Ishikawa (cell line): ENCODE data around the gene RMP24.

Experiments
- CEBPB ChIP-seq: IDR thresholded peaks from 2 replicates; pipeline ENCODE4 v1.6.1; 2012
- CREB1 ChIP-seq: IDR thresholded peaks from 2 replicates; pipeline ENCODE4 v1.6.1; 2012; ENCODE audit warnings: low read depth
- EGR1 ChIP-seq: IDR thresholded peaks from 2 replicates; pipeline ENCODE4 v1.6.1; 2012
- EP300 ChIP-seq: IDR thresholded peaks from 2 replicates; pipeline ENCODE4 v1.6.1; 2012; ENCODE audit warnings: borderline replicate concordance
- FOXM1 ChIP-seq: IDR thresholded peaks from 2 replicates; pipeline ENCODE4 v1.6.1; 2012; ENCODE audit warnings: low read depth, borderline replicate concordance
- NFIC ChIP-seq: IDR thresholded peaks from 2 replicates; pipeline ENCODE4 v1.6.1; 2012
- RAD21 ChIP-seq: IDR thresholded peaks from 2 replicates; pipeline ENCODE4 v1.6.1; 2012; ENCODE audit warnings: low read depth
- TAF1 ChIP-seq: IDR thresholded peaks from 2 replicates; pipeline ENCODE4 v1.6.1; 2012; ENCODE audit warnings: low read depth, mild to moderate bottlenecking
- TCF12 ChIP-seq: IDR thresholded peaks from 2 replicates; pipeline ENCODE4 v1.6.1; 2012; ENCODE audit warnings: low read depth
- TEAD4 ChIP-seq: IDR thresholded peaks from 2 replicates; pipeline ENCODE4 v1.6.1; 2012
- YY1 ChIP-seq: IDR thresholded peaks from 2 replicates; pipeline ENCODE4 v1.6.1; 2012; ENCODE audit warnings: low read depth
- ZBTB7A ChIP-seq: IDR thresholded peaks from 2 replicates; pipeline ENCODE4 v1.6.1; 2012; ENCODE audit warnings: low read depth
- TF ChIP-seq, protein P1 (sequence below): IDR thresholded peaks from 2 replicates; pipeline ENCODE4 v1.6.1; 2012
- TF ChIP-seq, protein P2 (sequence below): IDR thresholded peaks from 2 replicates; pipeline ENCODE4 v1.6.1; 2012; ENCODE audit warnings: low read depth, mild to moderate bottlenecking
- TF ChIP-seq, protein P3 (sequence below): IDR thresholded peaks from 2 replicates; pipeline ENCODE4 v1.6.1; 2012

Gene RMP24

DNA sequence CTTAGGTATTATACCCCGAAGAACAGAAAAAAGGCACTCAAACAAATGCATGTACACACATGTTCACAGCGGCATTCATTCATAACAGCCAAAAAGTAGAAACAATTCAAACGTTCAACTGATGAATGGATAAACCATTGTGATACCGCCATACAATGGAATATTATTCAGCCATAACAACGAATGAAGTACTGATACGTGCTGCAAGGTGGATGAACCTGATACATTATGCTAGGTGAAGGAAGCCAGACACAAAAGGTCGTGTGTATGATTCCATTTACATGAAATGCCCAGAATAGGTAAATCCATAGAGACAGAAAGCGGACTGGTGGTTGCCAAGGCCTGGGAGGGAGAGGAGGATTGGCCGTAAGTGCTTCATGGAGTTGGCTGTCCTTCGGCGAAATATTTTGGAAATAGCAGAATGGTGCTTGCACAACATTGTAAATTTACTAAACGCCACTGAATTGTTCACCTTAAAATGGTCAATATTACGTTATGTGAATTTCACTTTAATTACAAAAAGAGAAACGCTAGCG lies 750 bp upstream of the RMP24 start:
- no peak for TF ChIP-seq CREB1

DNA sequence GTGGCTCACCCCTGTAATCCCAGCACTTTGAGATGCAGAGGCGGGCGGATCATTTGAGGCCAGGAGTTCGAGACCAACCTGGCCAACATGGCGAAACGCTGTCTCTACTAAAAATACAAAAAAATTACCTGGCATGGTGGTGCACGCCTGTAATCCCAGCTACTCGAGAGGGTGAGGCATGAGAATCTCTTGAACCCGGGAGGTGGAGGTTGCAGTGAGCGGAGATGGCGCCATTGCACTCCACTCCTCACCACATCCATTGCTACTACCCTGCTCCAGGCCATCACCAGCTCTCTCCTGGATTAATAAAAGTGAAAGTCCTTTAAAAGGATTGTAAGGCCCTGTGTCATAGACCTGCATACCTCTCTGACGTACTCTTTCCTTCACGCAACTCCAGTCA lies 1.2 kb downstream of the RMP24 start:
- TF ChIP-seq YY1: no peak

DNA sequence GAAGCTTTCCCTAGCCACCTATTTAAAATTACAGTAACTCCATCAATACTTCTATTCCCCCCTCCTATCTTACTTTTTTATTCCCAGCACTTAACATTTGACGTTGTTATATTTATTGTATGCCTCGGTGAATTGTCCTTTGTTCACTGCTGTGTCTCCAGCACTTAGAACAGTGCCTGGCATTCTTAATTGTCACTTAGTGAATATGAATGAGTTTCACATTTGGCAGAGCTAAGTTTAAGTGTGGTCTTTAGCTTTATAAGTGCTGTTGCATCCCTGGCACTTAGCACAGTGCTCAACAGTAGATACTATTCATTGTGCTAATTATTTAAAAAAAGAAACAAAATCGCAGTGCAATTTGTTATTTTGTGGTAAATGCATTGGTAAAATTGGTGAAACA lies 1.7 kb downstream of the RMP24 start:
- no peak for TF ChIP-seq FOXM1
- no peak for TF ChIP-seq TEAD4
- TF ChIP-seq, protein P1, sequence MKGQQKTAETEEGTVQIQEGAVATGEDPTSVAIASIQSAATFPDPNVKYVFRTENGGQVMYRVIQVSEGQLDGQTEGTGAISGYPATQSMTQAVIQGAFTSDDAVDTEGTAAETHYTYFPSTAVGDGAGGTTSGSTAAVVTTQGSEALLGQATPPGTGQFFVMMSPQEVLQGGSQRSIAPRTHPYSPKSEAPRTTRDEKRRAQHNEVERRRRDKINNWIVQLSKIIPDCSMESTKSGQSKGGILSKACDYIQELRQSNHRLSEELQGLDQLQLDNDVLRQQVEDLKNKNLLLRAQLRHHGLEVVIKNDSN: no peak
- no peak for TF ChIP-seq NFIC
- TF ChIP-seq CREB1: no peak
- TF ChIP-seq, protein P2, sequence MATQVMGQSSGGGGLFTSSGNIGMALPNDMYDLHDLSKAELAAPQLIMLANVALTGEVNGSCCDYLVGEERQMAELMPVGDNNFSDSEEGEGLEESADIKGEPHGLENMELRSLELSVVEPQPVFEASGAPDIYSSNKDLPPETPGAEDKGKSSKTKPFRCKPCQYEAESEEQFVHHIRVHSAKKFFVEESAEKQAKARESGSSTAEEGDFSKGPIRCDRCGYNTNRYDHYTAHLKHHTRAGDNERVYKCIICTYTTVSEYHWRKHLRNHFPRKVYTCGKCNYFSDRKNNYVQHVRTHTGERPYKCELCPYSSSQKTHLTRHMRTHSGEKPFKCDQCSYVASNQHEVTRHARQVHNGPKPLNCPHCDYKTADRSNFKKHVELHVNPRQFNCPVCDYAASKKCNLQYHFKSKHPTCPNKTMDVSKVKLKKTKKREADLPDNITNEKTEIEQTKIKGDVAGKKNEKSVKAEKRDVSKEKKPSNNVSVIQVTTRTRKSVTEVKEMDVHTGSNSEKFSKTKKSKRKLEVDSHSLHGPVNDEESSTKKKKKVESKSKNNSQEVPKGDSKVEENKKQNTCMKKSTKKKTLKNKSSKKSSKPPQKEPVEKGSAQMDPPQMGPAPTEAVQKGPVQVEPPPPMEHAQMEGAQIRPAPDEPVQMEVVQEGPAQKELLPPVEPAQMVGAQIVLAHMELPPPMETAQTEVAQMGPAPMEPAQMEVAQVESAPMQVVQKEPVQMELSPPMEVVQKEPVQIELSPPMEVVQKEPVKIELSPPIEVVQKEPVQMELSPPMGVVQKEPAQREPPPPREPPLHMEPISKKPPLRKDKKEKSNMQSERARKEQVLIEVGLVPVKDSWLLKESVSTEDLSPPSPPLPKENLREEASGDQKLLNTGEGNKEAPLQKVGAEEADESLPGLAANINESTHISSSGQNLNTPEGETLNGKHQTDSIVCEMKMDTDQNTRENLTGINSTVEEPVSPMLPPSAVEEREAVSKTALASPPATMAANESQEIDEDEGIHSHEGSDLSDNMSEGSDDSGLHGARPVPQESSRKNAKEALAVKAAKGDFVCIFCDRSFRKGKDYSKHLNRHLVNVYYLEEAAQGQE: no peak

DNA sequence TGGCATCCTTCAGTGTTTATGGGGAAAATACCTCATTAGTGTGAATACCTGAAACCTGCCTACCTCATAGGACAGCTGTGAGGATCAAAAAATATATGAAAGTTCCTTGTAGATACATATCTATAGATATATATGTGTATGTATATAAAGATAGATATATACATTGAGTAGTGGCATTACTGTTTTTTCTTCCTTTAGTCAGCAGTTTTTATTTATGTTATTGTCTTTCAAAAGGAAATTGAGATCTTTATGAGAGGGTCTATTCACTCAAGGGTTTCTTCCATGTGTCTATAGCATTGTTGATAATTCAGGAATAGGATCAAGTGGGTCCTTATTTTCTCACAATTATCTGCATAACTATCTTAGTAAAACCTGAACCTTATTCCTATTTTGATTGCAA lies 6.6 kb downstream of the RMP24 start:
- TF ChIP-seq RAD21 (no peak), CREB1 (no peak), TEAD4 (no peak)
- TF ChIP-seq, protein P3, sequence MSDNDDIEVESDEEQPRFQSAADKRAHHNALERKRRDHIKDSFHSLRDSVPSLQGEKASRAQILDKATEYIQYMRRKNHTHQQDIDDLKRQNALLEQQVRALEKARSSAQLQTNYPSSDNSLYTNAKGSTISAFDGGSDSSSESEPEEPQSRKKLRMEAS: no peak

DNA sequence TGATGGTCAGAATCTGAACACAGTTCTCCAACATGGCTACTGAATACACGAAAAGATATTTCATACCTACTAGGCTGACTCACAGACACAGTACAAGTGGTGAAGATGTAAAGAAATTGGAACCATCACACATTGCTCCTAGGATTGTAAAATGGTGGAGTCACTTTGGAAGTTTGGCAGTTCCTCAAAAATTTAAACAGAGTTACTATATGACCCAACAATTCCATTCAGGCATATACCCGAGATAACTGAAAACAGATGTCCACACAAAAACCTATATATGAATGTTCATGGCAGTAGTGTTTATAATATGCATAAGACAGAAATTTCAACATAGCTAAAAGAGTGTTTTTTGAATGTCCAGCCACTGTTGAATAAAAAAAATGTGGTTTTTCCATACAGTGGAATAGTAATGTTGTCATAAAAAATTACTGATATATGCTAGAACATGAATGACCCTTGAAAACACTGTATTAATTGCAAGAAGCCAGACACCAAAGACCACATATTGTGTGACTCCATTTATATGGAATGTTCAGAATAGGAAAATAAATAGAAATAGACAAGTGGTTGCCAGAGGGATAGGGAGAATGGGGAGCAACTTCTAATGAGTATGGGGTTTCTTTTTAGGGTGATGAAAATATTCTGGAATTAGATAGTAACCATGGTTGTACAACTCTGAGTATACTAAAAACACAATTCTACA lies 10.1 kb downstream of the RMP24 start:
- TF ChIP-seq TAF1 (no peak), ZBTB7A (no peak), CREB1 (no peak), EGR1 (no peak), TCF12 (no peak), EP300 (no peak), NFIC (no peak), FOXM1 (no peak), TEAD4 (no peak), RAD21 (no peak), YY1 (no peak), CEBPB (no peak)
- TF ChIP-seq, protein P3: no peak
- TF ChIP-seq, protein P2: no peak
- TF ChIP-seq, protein P1: no peak

DNA sequence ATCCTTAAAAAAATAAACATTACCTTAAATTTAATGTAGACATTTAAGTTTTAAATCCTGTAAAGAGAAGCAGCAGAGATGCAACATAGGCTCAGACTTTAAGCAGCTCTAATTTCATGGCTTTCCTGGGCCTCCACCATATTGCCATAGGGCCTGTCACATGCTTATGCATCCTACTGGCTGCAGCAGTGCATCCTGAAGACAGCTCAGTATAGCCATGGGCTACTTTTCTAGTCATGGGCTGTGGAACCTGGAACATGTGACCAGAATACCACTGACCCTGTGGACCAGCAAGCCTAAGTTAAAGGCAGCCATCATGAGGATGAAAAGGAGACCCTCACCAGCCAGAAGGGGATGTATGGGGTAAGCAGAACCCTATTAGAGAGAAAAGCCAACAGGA lies 10.7 kb downstream of the RMP24 start:
- TF ChIP-seq EP300: no peak
- TF ChIP-seq, protein P3: no peak
- no peak for TF ChIP-seq EGR1
- TF ChIP-seq TCF12: no peak
- no peak for TF ChIP-seq TEAD4

DNA sequence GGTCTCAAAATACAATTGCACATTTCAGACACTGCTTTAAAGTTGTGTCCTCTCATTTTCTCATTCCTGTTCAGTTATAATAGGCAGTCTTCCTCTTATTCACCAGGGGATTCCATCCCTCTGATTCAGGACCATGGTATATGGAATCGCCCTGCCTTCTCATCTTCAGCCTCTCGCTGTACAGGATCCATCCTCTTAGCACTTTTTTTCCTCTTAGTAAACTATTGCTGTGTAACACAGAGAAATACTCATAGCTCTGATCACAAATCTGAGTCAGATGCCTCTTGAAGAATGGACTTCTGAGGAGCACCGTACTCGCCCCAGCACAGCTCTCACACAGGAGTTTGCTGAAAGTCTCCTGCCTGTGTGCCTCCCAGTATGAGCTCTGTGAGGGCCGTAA lies 11.3 kb downstream of the RMP24 start:
- TF ChIP-seq TAF1: no peak
